HG03139 (cell line): ENCODE data around the gene GAPVD1.
"Not testable (repeated sequence)": the region's sequence is repeated elsewhere in the genome, so short reads cannot be mapped to it uniquely, and the experiment has no call there.

Experiments
- ATAC-seq: cut with Tn5 transposase; IDR thresholded peaks from one replicate; pipeline ENCODE4 v1.9.1; 2021; ENCODE audit not compliant: unreplicated experiment

The GAPVD1 gene

DNA sequence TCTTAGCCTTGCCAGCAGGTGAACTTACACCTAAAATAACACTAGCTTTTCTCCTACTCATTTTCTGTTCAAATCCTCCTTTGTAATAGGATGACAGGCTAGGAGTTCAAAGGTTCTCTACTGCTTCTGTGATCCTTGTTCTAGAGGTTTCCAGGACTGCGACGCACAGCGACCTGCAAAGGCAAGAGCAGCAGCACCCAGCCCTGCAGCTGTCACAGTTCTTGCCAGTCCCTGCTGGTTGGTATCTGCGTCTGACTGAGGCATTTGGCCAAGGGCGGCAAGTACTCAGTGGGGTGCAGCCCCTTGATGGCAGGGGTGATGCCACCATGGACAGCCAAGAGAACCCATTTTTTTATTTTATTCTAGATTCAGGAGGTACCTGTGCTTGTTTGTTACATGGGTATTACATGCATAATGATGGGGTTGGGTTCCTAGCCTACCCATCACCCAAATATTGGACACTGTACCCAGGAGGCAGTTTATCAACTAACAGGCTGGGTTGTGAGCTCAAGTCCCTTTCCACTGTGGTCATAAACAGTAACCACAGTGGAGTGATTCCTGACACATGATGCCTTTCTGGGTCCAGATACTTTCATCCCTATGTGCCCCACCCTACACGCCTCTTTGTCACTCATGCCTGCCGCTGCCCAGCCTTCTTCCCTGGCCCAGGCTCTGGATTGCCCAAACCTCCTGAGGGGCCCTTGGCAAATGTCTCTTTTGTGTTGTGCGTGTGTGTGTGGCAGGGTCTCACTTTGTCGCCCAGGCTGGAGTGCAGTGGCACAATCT lies 111.0 kb downstream of the GAPVD1 start:
- no peak for ATAC-seq

DNA sequence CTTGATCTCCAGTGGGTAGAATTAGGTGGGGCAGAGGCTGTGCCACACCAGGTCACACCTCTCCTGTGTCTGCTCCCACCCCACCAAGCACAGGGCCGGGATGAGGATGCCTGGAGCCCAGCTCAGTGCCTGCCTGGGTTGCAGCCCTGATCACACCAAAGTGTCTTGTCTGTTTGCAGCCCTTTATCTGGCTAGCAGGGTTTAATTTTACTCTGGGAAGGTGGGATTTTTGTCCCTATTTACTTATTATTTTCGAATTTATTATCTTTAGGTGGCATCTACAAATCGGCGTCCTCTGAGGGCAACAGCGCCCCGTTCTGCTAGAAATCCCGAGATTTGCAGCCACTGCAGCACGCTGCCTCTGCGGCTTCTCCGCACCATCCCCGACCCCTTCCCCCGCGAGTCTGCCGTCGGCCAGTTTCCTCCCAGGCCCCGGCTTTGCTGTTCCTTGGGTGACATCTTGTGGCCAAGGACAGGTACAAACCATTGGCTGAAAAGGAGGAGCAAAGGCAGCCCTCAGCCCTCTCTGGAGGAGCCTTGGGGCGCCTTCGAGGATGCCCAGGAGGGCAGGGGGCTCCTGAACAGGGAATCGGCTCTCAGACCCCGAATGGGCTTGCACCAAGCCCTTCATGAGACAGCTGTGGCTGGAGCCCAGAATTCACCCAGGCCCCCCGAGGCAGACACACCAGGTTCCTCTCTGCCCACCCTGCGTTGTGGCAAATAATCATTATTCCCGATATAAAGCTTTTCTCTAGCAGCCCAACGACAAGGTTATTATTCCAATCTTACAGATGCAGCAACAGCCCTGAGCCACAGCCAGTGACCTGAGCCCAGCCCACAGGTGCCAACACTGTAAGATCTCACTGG lies 113.0 kb downstream of the GAPVD1 start:
- no peak for ATAC-seq

DNA sequence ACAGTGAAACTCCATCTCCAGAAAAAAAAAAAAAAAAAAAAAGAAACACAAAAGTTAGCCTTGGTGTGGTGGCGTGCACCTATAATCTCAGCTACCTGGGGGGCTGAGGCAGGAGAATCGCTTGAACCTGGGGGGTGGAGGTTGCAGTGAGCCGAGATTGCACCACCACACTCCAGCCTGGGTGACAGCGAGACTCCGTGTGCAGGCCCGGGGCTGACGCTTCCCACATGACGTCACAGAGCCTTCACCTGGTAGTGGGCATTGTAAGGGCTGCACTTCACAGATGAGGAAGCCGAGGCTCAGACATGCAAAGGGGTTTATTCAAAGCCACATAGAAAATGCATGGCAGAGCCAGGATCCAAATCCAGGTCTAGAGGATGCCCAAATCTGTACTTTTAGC lies 114.2 kb downstream of the GAPVD1 start:
- ATAC-seq, result no peak

DNA sequence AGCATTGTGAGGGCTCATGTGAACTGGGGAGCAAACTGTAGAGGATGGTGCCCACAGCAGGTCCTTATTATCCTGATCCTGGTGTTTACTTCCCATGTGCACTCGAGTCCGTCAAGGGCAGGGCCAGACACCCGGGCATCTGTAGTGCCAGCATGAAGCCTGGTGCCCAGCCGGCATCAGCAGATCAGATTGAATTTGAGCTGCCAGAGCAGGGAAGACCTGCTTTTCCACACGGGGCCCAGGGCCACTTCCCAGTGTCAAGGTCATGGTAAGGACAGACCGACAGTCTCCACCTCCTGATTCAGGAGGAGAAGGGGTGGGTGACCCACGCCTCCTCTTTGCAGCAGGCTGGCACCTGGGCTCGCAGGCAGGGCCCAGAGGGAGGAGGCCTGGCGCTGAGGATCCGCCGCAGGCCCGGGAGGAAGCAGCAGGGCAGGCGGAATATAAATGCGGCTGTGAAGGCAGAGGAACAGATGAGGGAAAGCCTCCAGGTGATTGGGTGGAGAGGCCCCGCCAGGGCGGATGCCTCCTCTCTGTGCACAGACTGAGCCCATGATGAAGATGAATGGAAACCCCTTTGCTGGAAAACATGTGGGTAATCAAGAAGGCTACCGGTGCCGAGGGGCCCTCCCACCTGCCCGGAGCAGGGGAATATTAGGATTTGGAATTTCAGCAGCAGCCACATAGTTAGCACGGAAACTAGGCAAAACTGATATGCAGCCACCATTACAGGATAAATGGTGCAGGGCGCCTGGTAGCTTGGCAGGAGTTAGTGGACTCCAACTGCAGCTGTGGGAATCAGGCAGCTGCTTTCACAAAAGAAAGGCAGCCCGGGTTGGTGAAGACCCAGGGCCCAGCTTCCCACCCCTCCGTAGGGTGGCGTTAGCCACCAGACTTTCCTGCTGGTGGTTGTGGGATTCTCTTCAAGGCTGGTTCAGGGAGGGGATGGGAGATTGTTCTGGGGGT lies 114.9 kb downstream of the GAPVD1 start:
- ATAC-seq, result no peak

DNA sequence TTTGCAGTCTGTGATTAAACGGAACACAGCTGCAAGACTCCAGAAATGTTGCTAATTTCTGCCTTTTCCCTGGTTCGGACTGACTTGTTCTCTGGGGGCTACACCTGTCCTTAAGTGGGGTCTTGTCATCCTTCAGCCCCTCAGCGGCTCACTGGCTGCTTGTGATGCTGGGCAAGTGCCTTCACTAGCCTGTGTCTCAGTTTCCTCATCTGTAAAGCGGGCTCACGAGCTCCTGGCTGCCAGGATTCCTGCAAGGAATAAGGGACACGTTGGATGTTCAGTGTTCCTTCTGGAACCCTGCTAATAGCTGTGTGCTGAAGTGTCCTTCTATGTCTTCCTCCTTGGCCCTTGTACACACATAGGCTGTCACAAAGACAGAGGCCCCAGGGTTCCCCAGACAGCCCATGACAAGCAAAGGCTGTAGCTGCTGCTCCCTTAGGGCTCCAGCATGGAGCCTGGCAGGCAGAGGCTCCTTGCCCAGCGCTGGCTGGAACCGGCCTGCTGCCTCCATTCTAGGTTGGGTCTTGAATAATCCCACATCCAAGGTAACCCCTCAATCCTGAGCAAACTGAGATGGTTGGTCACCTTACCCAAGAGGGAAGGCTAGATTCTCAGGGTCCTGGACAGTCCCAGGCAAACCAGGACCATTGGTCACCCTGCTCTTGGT lies 116.1 kb downstream of the GAPVD1 start:
- no peak for ATAC-seq

DNA sequence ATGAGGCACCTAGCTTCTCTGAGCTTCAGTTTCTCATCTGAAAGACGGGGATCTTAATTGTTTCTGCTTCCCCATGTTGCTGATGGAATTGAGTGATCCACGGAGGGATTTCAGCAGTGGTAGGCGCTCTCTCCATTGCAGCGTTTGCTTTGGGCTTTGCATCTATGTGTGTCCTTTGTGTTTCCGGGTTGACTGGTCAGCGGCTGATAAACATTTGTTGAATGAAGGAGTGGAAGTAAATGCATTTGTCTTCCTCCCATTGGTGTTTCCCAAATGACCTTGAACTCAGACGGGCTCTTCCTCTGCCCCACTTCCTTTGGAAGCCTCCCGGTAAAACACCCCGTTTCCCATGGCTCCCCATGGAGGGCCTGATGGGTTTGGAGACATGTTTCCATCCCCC lies 117.2 kb downstream of the GAPVD1 start:
- ATAC-seq, result no peak

DNA sequence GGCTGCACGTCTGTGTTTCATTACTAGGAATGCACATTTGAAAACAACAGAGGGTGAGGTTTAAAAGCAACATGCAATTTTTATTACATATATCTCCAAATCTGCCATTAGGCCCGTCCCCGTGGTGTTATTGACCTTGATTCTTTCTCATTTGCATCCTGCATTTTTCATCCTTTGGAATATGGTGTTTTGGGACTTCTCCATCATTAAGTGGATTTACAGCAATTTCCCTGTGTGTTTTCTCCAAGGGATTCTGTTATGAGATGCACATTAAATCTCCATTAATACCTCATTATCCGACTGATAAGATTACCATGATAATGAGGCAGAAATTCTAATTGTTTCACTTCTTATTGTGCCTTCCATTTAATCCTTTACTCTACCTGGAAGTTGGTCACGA lies 117.6 kb downstream of the GAPVD1 start:
- no peak for ATAC-seq

DNA sequence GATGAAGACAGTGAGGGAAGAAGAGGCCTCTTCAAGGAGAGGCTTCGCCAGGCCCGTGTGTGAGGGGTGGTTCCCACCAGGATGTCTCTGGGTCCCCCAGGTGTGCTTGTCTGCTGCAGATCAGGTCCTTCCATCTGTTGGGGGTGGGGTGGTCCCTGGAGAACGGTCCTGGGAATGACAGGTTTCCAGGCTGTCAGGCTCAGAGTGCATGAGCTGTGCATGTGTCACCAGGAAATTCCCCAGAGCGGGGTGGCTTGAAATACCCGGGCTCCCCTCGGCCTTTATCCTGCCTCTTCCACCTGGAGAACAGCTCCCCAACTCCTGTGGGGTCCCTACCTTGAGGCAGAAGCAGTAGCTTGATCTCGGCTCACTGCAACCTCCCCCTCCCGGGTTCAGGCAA lies 118.8 kb downstream of the GAPVD1 start:
- no peak for ATAC-seq

DNA sequence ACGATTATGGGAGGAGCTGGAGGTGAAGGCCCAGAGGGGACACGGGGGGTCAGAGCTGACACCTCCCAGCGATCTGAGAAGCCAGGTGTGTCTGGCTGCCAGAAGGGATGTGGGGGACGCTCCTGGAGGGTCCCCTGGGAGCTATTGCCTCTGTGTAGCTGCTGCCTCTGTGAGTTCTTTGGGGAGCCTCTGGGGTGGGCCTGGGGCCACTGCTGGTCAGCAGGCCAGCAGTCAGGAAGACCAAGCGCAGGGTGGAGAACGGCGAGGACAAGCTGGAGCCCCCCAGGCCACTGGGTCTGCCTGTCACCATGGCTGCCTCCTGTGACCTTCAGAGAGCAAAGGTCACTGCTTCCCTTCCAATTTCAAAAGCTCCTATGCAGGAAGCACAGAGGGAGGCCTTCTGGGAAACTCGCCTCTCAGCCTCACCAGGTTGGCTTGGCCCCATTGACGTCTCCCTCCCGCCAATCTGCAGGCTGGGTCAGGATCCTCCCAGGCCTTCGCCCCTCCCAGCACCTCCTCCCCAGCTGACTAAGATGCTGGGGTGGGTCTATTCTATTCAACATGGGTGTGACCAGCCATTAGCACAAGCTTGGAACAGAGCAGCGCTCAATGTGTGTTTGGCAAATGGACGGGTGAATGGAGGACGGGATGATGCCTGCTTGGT lies 126.4 kb downstream of the GAPVD1 start:
- no peak for ATAC-seq

DNA sequence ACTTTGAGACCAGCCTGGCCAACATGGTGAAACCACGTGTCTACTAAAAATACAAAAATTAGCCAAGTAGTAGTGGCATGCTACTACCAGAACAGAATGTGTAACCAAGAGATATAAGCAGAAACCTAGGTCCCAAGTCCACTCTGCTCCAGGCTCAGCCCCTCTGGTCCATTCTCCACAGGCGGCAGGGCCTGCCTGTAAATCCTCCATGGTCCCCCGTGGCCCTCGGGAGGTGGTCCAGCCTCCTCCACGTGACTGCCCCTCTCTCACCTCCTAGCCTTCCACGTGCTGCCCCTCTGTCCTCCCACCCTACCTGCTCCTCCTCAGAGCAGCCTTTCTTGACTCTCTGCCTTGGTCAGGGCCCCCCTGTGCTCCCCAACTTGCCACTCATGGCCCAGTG lies 127.4 kb downstream of the GAPVD1 start:
- ATAC-seq, result no peak

DNA sequence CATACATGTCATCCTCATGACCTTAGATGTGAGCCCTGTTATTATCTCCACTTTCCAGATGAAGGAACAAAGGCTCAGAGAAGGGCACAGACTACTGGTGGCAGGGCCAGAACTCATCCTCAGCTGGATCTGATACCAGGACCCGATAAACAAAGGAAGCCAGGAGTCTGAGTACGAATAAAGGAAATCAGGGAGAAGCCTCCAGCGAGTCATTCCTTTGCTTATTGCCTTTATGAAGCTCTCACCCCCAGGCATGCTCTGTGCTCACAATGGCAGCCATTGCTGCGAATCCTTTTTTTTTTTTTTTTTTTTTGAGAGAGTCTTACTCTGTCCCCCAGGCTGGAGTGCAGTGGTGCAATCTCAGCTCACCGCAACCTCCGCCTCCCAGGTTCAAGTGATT lies 130.1 kb downstream of the GAPVD1 start:
- ATAC-seq, result no peak

DNA sequence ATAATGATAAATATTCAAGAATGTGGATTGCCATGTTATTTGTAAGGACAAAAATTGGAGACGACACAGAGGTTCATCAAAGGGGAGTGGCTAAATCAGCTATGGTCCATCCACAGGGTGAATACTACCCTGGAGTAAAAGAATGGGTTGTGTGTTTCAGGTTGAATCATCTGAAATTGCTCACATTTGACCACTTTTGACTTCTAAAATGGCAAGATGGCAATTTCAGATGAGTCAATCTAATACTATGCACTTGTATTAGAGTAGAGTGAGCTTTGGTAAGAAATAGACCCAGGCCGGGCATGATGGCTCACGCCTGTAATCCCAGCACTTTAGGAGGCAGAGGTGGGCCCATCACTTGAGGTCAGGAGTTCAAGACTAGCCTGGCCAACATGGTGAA lies 131.8 kb downstream of the GAPVD1 start:
- ATAC-seq, result no peak

DNA sequence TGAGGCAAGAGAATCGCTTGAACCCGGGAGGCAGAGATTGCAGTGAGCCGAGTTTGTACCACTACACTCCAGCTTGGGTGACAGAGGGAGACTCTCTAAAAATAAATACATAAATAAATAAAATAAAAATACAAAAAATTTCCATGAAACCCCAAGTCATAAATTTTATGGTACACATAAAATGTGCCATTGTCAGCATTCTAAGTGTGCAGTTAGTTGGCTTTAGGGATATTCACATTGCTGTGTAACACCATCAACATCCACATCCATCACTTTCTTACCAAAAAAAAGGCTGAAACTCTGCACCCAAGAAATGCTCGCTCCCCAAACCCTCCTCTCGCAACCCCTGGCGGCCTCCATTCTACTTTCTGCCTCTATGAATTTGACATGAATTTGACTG lies 135.2 kb downstream of the GAPVD1 start:
- ATAC-seq, result no peak

DNA sequence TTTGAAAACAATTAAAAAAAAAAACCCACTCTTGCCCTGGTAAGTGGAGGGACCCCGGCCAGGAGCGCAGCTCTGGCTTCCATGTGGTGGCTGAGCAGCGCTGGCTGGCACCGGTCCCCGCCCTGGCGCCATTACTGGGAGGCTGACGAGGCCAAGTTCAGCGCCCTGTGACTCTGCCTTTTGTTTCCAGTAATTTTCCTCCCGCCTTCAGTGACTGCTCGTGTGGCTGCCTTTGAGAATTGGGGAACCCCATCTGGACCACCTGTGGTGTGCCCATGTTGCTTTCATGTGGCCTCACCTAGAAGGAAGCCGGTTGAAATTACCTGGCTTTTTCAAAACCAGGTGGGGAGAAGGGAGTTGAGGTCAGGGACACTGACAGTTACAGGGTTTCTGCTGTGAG lies 136.1 kb downstream of the GAPVD1 start:
- no peak for ATAC-seq

DNA sequence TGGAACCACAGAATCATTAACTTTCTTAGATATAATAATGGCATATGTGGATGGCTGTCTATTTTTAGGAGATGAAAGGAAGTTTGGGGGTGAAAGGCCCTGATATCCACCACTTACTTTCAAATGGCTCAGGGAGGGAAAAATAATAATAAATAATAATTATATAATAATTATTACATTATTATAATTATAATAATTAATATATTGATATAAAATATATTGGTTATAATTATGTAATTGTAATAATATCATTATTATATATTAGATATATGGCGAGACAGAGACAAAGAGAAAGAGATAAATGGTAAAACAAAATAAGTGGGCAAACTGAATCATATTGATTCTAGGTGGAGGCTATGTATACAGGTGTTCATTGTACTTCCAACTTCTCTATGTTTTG lies 136.6 kb downstream of the GAPVD1 start:
- no peak for ATAC-seq

DNA sequence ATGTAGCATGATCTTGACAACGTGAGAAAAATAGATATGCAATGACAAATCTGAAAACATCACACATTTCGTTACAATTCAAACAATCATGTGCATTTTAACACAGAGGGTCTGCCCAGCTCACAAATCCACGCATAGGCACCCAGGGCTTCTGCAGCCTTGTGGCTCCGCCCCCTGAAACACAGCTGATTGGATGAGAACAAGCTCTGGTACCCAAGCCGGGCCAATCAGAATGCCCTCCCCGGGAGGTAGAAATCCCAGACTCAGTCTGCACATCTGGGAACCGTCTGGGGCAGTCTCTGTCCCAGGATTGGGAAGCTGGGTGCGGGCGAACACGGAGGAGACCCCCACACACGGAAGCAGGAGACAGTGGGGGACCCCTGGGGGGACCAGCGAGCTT lies 137.5 kb downstream of the GAPVD1 start:
- ATAC-seq, result no peak

DNA sequence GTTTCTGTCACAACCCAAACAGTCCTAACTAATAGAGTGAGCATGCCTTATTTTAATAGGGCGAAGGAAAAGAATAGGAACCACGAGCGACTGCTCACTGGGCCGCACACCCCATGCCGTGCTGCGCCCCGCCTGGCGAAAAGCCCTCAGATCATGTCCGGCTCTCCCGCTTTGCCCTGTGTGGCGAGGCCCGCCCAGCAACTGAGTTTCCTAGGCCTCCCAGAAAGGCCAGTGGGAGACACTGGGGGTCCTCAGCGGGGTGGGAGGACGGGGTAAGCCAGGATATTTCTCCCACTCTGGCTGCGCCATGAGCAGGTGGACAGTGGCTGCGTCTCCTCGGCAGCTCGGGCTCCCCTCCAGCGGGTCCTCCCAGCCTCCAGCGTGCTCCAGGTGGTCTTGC lies 138.0 kb downstream of the GAPVD1 start:
- ATAC-seq, result no peak

DNA sequence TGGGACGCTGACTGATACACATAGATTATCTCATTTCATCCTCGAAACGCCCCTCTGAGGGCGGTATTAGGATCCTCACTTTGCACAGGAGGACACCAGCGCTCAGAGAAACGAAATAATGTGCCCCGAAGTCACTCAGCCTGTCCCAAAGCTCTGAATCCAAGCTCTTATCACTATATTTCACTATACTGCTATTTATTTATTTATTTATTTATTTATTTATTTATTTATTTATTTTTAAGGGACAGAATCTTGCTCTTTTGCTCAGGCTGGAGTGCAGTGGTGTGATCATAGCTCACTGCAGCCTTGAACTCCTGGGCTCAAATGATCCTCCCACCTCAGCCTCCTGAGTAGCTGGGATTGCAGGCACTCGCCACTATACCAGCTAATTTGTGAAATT lies 138.6 kb downstream of the GAPVD1 start:
- ATAC-seq, result not testable (repeated sequence)

DNA sequence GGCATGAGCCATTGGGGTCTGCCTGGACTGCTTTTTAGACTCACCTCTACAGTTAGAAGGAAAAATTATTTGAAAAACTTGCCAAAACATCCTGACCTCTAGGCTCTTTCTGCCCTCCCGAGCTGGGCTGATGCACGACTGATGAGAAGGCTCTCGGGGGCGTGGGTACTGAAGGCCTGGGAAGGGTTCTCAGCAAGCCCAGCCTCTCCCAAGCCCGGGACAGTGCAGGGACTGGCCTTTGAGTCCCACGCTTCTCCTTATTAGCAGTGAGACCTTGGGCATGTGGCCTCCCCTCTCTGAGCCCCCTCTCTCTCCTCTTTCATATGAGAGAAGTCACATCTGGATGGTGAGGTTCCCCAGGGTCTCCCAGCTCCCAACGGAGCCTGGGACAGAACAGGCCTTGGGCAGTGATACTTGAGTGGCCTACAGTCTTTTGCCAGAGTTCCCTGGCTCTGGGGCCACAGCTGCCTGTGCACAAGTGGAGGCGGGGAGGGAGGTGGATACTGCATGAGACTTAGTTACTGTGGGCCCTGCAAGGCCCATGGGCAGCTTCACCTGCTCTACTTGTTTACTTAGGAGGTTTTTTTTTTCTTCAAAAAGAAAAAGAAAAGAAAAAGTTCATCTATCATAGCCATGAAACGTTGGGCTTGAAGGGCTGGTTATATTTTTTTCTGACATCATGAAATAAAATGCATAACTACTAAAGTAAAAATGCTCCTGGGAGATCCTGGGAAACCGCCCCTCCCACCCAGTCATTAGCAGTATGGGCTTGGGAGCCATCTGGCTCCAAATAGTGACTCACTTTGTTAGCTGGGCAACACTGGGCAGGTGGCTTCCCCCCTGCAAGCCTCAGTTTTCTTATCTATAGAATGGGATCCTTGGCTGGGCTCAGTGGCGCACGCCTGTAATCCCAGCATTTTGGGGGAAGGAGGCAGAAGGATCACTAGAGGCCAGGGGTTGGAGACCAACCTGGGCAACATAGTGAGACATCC lies 139.4 kb downstream of the GAPVD1 start:
- no peak for ATAC-seq
